Measurements from ENCODE around the gene SYT17.

DNA sequence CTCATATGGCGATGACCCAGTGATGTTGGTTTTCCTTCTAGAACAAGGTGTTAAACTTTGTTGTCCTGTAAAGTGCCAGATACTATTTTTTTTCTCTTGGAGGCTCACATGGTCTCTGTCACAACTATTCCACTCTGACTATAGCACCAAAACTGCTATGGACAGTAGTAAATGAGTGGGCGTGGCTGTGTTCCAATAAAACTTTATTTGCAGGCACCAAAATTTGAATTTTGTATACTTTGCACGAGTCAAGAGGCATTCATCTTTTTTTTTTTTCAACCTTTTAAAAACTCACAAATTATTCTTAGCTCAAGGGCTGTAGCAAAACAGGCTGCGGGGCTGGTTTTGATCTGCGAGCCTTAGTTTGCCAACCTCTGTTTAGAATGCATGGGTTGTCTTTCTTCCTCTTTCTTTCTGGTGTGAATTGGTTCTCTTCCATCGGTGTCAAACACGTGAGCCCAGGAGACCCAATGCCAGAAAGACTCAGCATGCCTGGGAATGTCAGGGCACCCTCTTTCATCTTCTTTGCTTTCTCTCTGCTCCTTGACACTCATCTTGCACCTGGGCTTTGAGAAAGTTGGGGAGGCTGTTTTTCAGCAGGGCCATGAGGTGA, 2.1 kb downstream of the SYT17 start:
- no peak for TF ChIP-seq POLR2A (IDR thresholded peaks at IDR 0.05)
- TF ChIP-seq CTCF (IDR thresholded peaks at IDR 0.05) = no peak

All from adrenal gland (tissue), 5 donors.